ENCODE measurements around the gene HSD17B14.

Gene HSD17B14

DNA sequence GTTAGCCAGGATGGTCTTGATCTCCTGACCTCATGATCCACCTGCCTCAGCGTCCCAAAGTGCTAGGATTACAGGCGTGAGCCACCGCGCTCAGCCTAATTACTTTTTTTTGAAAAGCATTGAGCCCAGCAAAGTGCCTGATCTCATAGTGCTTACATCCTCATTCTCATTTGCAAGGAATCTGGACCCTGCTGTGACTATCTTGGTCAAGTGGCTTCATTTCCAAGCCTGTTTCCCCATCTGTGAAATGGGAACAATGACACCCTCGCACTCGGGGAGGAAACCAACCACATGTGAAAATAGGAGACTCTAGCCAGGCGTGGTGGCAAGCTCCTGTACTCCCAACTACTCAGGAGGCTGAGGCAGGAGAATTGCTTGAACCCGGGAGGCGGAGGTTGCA lies 33.8 kb upstream of the HSD17B14 start:
- no peak for DNase-seq (ENCODE audit: low spot score)
- TF ChIP-seq, protein P1, sequence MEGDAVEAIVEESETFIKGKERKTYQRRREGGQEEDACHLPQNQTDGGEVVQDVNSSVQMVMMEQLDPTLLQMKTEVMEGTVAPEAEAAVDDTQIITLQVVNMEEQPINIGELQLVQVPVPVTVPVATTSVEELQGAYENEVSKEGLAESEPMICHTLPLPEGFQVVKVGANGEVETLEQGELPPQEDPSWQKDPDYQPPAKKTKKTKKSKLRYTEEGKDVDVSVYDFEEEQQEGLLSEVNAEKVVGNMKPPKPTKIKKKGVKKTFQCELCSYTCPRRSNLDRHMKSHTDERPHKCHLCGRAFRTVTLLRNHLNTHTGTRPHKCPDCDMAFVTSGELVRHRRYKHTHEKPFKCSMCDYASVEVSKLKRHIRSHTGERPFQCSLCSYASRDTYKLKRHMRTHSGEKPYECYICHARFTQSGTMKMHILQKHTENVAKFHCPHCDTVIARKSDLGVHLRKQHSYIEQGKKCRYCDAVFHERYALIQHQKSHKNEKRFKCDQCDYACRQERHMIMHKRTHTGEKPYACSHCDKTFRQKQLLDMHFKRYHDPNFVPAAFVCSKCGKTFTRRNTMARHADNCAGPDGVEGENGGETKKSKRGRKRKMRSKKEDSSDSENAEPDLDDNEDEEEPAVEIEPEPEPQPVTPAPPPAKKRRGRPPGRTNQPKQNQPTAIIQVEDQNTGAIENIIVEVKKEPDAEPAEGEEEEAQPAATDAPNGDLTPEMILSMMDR (IDR thresholded peaks at IDR 0.05; ENCODE audit: extremely low read depth, insufficient read depth, missing control alignments) = no peak
- in situ Hi-C loops (cut with MboI; ENCODE audit: low pct_unique_long_range_greater_than_20kb, low sequenced_read_pairs, unreplicated experiment) = loop anchor here (25.0 kb wide), 1 partner anchor 92 kb away; the partner anchor contains the start of genes BAX and FTL

DNA sequence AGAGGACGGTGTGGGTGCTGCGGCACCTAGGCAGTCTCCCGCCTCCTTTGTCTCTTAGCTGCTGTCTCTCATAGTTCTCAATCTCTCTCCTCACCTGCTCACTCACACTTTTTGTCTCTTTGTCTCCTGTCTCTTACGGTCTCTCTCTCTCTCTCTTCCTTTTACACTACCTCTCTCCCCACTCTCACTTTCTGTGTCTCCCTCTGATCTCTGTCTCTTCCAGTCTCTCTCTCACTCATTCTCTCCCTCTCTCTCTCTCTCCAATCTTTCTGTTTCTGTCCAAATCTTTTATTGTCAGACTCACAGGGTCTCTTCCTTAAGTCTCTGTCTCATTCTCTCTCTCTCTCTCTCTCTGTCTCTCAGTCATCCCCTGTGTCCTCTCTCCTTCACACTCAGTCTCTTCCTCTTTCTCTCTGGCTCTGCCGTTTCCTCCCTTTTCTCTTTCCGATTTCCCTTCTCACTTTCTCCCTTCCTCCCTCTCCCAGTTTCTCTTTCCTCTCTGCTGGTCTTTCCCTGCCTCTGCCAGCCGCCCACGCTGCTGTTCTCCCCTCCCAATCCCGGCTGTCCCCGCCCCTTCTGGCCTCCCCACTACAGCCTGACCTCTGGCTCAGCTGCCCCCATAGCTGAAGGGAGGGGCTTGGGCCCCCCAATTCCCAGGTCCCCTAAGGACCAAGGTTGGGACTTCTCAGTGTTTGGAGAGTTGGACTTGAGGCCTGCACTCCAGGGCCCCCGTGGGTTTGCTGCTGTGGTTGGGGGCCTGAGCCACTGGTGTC lies 32.0 kb upstream of the HSD17B14 start, which contains the start of gene PLEKHA4:
Gene PLEKHA4, minus strand, starts transcription at position 504 of the 773 bp plus-strand sequence. CDS start 997 bp downstream, outside the sequence.
- in situ Hi-C loops (cut with MboI; ENCODE audit: low pct_unique_long_range_greater_than_20kb, low sequenced_read_pairs, unreplicated experiment) = loop anchor here (25.0 kb wide), 1 partner anchor 94 kb away; the partner anchor contains the start of genes BAX and FTL
- no peak for DNase-seq (ENCODE audit: low spot score)
- TF ChIP-seq, protein P1 (IDR thresholded peaks at IDR 0.05; ENCODE audit: extremely low read depth, insufficient read depth, missing control alignments) = no peak

DNA sequence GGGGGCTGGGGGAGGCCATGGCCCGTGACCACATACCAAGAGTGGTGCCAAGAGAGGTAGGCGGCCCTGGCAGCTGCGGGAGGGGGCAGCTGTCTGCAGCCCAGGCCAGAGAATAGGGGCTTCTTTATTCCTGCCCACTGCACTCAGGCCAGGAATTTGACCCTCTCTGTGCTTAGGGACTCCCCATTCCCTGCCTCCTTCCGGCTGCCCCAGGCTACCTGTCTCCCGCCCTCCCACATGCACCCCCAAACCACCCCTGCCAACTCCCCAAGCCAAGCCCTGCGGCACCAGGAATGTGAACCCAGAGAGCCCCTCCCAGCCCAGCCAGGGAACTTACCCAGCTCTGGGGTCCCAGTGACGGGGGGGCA lies 31.4 kb upstream of the HSD17B14 start:
- DNase-seq (ENCODE audit: low spot score) = no peak
- in situ Hi-C loops (cut with MboI; ENCODE audit: low pct_unique_long_range_greater_than_20kb, low sequenced_read_pairs, unreplicated experiment) = loop anchor here (25.0 kb wide), 1 partner anchor 95 kb away; the partner anchor contains the start of genes BAX and FTL
- TF ChIP-seq, protein P1 (IDR thresholded peaks at IDR 0.05; ENCODE audit: extremely low read depth, insufficient read depth, missing control alignments) = no peak

DNA sequence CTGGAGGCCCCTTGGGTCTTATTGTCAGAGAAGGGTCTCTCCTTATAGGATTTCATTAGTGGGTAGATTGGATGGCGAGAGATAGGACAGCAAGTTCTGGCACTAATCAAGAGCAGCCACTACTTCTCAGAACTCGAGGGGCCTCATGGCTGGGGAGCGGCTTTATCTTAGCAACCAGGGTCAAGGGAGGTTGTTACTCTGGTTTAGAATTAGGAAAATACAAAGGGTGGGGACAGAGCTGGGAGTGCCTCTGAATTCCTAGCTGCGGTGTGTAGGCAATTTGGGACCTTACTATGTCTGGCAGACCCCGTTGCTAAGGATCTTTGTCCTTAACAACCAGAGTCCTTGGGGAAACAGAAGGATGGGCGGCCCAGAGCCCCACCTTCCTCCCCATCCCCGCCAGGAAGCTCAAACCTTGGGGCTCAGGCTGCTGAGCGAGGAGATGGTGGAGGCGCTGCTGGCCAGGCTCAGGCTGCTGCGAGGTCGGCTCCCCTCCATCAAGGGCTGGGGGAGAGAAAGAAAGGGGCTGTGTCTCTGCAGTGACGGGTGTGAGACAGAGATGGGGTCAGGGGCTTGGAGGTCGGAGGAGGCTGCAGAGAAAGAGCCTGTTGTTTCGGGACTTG lies 30.9 kb upstream of the HSD17B14 start:
- DNase-seq (ENCODE audit: low spot score) = no peak
- TF ChIP-seq, protein P1 (IDR thresholded peaks at IDR 0.05; ENCODE audit: extremely low read depth, insufficient read depth, missing control alignments) = no peak
- in situ Hi-C loops (cut with MboI; ENCODE audit: low pct_unique_long_range_greater_than_20kb, low sequenced_read_pairs, unreplicated experiment) = loop anchor here (25.0 kb wide), 1 partner anchor 95 kb away; the partner anchor contains the start of genes BAX and FTL

DNA sequence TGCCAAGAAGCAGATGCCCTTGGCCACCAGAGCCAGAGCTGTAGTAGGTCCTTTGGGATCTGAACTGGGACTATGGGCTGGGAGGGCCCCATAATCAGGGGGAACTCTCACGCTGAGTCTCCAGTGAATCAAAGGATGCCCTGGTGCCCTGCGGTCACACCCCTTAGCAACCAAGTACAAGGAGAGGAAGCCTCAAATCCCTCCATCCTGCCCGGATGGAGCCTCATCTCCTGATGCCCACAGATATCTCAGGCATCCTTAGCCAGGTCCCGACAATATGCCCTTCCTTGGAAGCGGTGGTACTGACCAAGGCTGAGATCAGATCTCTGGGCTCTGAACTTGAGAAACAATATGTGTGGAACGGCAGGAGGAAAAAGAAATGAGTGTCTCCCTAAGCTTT lies 30.4 kb upstream of the HSD17B14 start:
- in situ Hi-C loops (cut with MboI; ENCODE audit: low pct_unique_long_range_greater_than_20kb, low sequenced_read_pairs, unreplicated experiment) = loop anchor here (25.0 kb wide), 1 partner anchor 96 kb away; the partner anchor contains the start of genes BAX and FTL
- no peak for DNase-seq (ENCODE audit: low spot score)
- TF ChIP-seq, protein P1 (IDR thresholded peaks at IDR 0.05; ENCODE audit: extremely low read depth, insufficient read depth, missing control alignments) = no peak

DNA sequence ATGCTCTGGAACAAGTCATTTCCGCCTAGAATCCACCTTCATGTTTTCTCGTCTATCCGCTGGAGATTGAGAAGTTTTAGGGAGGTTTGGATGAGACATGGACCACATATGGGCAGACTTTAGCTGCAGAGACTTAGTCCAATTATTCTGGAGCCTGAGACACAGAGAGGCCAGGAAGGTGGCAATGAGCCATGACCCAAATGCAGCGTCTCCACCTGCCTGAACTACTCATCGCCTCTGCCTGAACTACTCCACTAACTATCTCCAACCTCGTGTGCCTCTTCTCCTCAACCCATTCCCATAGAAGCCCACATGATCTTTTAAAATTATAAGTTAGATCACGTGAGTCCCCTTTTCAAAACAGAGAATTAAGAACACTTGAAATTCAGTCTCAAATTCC lies 26.5 kb upstream of the HSD17B14 start:
- no peak for DNase-seq (ENCODE audit: low spot score)
- TF ChIP-seq, protein P1 (IDR thresholded peaks at IDR 0.05; ENCODE audit: extremely low read depth, insufficient read depth, missing control alignments) = no peak
- in situ Hi-C loops (cut with MboI; ENCODE audit: low pct_unique_long_range_greater_than_20kb, low sequenced_read_pairs, unreplicated experiment) = loop anchor here (25.0 kb wide), 1 partner anchor 99 kb away; the partner anchor contains the start of genes BAX and FTL
